ENCODE measurements around the gene CCDC171. TPM values are rescaled to one million over a fixed set of nuclear protein-coding genes. Genes with fewer than 3 reads are reported as not detected.

Gene CCDC171
- total RNA-seq, 2 experiments from 2014 or later, result 0.49 to 1.1 TPM

GRCh38 chr9:15670246-15670645 is 117.4 kb downstream of the CCDC171 start:
- POLR2A ChIA-PET, result no interaction called here

GRCh38 chr9:15670894-15671293 is 118.1 kb downstream of the CCDC171 start:
- ATAC-seq (ENCODE audit: poor library complexity), result no peak
- Mint-ChIP-seq H3K36me3 (ENCODE audit: low read depth) (no peaks in the 10 kb centered on the region), H3K4me3 (no peak overlapping the region), H3K9me3 (peaks cover 6% of the 10 kb centered on the region), H3K27me3 (no peaks in the 10 kb centered on the region), H3K27ac (no peak overlapping the region), H3K4me1 (ENCODE audit: low read depth) (no peaks in the 10 kb centered on the region)
- DNase-seq, result no peak
- POLR2A ChIA-PET, result no interaction called here
- TF ChIP-seq CTCF (IDR thresholded peaks at IDR 0.05), result no peak
- Histone ChIP-seq H3K27me3 (ENCODE audit: control insufficient read depth in 1 of 2, insufficient read depth in 2 of 2, low read length in 2 of 2) (no peaks in the 10 kb centered on the region), H3K27ac (ENCODE audit: low read depth in 1 of 2, low read length in 2 of 2) (no peak overlapping the region), H3K9me3 (ENCODE audit: control insufficient read depth in 1 of 2, insufficient read depth in 1 of 2, low read length in 2 of 2) (no peaks in the 10 kb centered on the region), H3K36me3 (ENCODE audit: insufficient read depth, low read length) (no peaks in the 10 kb centered on the region), H3K4me1 (ENCODE audit: insufficient read depth, low read length) (no peaks in the 10 kb centered on the region), H3K4me3 (ENCODE audit: low read length) (no peak overlapping the region)
- CTCF ChIA-PET, result no interaction called here
- intact Hi-C loops (cut with DNase I, micrococcal nuclease), result no loop called here

More at GRCh38 chr9:15670246-15670645, 117.4 kb downstream of the CCDC171 start:
- peaks cover 4% of the 10 kb centered on the region for H3K9me3 Mint-ChIP-seq
- Histone ChIP-seq H3K4me3 (ENCODE audit: low read length) (no peak overlapping the region), H3K9me3 (ENCODE audit: control insufficient read depth in 1 of 2, insufficient read depth in 1 of 2, low read length in 2 of 2) (no peaks in the 10 kb centered on the region), H3K4me1 (ENCODE audit: insufficient read depth, low read length) (no peaks in the 10 kb centered on the region), H3K36me3 (ENCODE audit: insufficient read depth, low read length) (no peaks in the 10 kb centered on the region), H3K27ac (ENCODE audit: low read depth in 1 of 2, low read length in 2 of 2) (no peak overlapping the region), H3K27me3 (ENCODE audit: control insufficient read depth in 1 of 2, insufficient read depth in 2 of 2, low read length in 2 of 2) (no peaks in the 10 kb centered on the region)
- H3K36me3 Mint-ChIP-seq (ENCODE audit: low read depth), result no peaks in the 10 kb centered on the region
- H3K27ac Mint-ChIP-seq, result no peak overlapping the region
- no peaks in the 10 kb centered on the region for H3K4me1 Mint-ChIP-seq (ENCODE audit: low read depth)
- no peak for TF ChIP-seq CTCF (IDR thresholded peaks at IDR 0.05)
- CTCF ChIA-PET, result no interaction called here
- ATAC-seq (ENCODE audit: poor library complexity) (no peak), DNase-seq (no peak)
- intact Hi-C loops (cut with DNase I, micrococcal nuclease), result no loop called here
- no peaks in the 10 kb centered on the region for H3K27me3 Mint-ChIP-seq
- H3K4me3 Mint-ChIP-seq, result no peak overlapping the region

- Mint-ChIP-seq H3K4me1 (ENCODE audit: low read depth) (no peaks in the 10 kb centered on the region), H3K4me3 (no peak overlapping the region), H3K9me3 (peaks cover 5% of the 10 kb centered on the region), H3K27ac (no peak overlapping the region), H3K27me3 (no peaks in the 10 kb centered on the region), H3K36me3 (ENCODE audit: low read depth) (no peaks in the 10 kb centered on the region)
- ATAC-seq (ENCODE audit: poor library complexity) (no peak), DNase-seq (no peak)
- H3K27ac ChIP-seq (ENCODE audit: low read depth in 1 of 2, low read length in 2 of 2), result no peak overlapping the region
- CTCF ChIA-PET, result no interaction called here
- TF ChIP-seq CTCF (IDR thresholded peaks at IDR 0.05), result no peak
- no peaks in the 10 kb centered on the region for H3K9me3 ChIP-seq (ENCODE audit: control insufficient read depth in 1 of 2, insufficient read depth in 1 of 2, low read length in 2 of 2)
- H3K4me1 ChIP-seq (ENCODE audit: insufficient read depth, low read length), result no peaks in the 10 kb centered on the region
- intact Hi-C loops (cut with DNase I, micrococcal nuclease), result no loop called here
- POLR2A ChIA-PET, result no interaction called here
- no peaks in the 10 kb centered on the region for H3K27me3 ChIP-seq (ENCODE audit: control insufficient read depth in 1 of 2, insufficient read depth in 2 of 2, low read length in 2 of 2)
- H3K36me3 ChIP-seq (ENCODE audit: insufficient read depth, low read length), result no peaks in the 10 kb centered on the region
- H3K4me3 ChIP-seq (ENCODE audit: low read length), result no peak overlapping the region
Measured at GRCh38 chr9:15693701-15694100, 140.9 kb downstream of the CCDC171 start.
